ENCODE measurements around the gene KCNG1.

The KCNG1 gene

DNA sequence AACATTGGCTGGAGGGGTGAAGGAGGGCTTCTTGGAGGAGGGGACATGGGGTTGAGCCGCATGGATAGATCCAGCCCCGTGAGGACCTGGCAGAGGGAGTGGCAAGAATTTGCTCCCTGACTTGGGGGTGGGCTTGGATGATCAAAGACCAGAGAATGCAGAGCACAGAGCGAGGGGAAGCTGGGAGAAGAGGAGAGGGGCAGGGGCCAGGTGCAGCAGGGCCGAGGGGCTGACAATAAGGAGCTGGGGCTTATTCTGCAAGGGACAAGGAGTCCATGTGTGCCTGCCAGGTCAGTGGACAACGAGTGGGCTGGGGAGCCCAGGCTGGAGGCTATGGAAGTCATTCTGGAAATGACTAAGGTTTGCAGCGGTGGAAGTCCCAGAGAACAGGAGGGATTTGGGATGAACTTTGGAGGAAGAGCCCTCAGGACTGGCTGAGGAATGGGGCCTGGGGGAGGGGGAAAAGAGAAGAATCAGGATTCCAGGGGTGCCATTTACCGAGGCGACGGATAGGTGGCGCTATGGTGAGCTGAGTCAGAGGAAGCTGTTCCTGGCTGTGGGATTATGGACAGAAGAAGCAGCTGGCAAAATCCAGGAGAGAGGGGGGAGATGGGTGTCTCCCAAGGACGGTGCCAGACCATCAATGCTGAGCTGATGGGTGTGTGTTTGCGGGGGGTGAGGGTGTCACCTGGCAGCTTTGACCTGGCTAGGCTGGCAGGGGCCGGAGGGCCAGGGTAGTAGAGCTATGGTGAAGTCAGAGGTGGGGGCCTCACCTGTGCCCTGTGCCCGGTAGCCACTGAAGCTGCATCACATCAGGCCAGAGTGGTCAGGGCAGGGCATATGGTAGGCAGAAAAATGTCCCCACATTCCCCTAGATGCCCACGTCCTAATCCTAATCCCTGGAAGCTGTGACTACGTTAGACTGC lies 7.8 kb downstream of the KCNG1 start:
- no peak for DNase-seq (ENCODE audit: low read depth in 2 of 2)

GRCh38 chr20:51013577-51014330 lies 9.2 kb downstream of the KCNG1 start:
- no peak for DNase-seq (ENCODE audit: low read depth in 2 of 2)

DNA sequence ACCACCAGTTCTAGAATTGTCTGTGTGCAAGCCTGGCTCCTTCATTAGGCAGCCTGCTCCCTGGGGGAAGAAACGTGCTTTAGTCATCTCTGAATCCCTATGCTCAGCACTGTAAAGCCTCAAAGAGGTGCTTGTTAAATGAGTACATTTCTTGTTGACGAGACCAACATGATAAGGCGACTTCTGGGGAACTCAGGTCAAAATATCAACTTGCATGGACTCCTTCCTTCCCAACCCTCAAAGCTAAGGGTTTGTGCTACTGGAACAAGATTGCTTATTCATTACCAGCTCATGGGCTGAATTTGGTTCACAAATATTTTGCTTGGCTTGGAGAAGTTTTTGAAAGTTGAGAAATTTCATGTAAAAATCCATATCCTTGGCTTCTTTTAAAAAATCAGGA lies 10.6 kb downstream of the KCNG1 start:
- DNase-seq (ENCODE audit: low read depth in 2 of 2): no peak

DNA sequence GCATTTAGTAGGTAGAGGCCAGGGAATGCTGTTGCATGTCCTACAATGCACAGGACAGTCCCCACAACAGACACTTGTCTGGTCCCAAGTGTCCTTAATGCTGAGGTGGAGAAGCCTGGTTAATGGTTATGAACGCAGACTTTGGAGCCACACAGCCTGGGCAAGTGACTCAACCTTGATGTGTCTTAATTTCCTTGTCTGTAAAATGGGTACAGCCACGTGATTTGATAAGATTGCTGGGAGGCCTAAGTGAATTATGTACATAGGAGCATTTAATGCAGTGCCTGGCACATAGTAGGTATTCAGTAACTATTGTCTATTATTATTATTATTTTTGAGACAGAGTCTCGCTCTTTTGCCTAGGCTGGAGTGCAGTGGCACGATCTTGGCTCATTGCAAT lies 11.4 kb downstream of the KCNG1 start:
- DNase-seq (ENCODE audit: low read depth in 2 of 2): no peak

- DNase-seq (ENCODE audit: low read depth in 2 of 2): no peak
These were observed 12.0 kb downstream of the KCNG1 start for GRCh38 chr20:51010932-51011331.

DNA sequence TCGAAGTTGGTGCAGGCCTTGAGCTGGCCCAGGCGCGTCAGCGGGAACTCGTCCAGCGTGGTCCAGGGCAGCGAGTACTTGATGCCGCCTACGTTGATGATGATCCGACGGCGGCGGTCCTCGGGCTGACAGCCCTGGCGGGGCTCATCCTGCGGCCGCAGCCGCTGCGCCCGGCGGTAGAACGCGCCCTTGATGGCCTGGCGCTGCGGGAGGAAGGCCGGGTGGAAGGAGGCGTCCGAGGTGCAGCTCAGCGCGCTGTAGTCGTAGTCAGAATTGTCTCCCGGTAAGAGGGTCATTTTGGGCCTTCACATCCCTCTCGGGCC lies 12.9 kb downstream of the KCNG1 start:
- DNase-seq (ENCODE audit: low read depth in 2 of 2): no peak

DNA sequence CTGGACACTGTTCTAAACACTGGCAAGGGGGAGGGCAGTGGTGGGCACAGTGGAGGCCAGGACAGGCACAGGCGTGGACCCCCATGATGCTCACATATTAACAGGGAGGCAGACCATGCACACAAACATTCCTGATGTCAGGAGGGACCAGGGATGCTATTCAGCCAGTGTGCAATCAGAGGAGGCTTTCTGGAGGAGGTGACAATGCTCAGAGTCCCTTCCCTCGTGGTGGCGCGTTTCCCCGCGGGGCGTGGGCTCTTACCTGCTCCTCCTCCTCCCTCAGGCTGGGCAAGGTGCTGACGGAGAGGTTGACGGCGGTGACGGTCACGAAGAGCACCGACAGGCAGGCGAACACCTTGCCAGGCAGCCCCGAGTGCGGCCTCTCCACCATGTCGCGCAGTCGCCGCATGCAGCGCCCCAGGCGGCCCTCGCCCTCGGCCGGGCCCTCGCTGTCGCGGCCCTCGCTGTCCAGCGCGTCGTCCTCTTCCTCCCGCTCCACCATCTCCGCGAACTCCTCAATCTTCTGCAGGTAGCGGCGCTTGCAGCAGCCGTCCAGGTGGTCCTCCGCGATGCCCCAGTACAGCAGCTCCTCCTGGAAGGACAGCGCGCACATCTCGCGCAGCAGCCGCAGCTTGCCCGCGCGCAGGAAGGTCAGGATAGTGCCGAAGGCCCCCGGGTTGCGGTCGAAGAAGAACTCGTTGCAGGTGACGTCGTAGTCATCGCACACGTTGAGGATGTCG lies 13.4 kb downstream of the KCNG1 start:
- no peak for DNase-seq (ENCODE audit: low read depth in 2 of 2)

DNA sequence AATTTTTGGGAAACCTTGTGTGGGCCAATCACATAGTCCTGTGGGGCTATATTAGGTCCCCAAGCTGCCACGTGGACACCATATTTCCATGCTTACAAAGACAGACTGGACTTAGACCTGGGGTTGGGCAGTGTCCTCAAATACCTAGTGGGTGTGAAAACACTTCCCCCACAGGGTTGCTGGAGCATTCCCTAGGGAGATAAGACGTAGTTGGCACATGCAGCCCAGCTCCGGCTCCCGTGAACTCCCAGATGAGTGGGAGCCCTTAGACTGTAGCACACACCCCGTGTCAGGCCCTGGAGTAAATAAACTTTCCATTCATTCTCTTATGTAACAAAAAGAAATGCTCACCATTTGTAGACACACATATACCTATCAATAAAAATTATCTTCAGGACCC lies 14.2 kb downstream of the KCNG1 start:
- no peak for DNase-seq (ENCODE audit: low read depth in 2 of 2)

DNA sequence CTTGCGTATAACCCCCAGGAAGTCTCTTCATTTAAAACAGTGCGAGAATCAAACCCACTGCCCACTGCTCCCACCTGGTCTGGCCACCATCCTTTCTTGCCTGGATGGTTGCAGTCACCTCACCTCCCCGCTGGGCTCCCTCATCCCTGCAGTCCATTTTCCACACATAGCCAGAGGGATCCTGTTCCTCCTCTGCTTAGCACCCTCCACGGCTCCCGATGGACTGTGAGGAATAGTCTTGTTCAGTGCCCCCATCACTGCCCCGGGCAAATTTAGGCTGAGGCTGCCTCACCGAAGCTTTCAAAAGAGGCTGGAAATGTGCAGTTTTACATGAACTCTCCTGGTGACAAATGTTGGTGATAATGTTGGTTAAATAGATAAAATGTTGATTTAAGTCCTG lies 17.7 kb downstream of the KCNG1 start:
- DNase-seq (ENCODE audit: low read depth in 2 of 2): no peak

DNA sequence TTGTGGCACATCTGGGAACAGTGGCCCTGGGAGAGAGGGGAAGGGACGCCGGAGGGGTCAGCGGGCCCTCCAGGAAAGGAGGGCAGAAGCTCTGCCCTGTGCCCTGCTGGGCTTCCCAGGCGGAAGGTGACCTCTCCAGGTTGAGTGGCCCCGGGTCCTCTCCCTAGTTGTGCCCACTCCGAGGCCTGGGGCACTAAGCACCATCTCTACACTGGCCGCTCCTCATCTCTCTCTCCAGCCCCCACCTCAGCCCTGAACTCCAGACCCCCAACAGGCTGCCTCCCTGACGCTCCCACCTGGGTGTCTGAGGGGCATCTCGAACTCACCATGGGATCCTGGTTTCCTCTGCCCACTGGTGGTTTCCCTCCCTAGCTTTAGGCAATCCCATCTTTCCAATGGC lies 18.1 kb downstream of the KCNG1 start:
- DNase-seq (ENCODE audit: low read depth in 2 of 2): no peak

- no peak for DNase-seq (ENCODE audit: low read depth in 2 of 2)
These were observed 18.6 kb downstream of the KCNG1 start for GRCh38 chr20:51004305-51004727.

DNA sequence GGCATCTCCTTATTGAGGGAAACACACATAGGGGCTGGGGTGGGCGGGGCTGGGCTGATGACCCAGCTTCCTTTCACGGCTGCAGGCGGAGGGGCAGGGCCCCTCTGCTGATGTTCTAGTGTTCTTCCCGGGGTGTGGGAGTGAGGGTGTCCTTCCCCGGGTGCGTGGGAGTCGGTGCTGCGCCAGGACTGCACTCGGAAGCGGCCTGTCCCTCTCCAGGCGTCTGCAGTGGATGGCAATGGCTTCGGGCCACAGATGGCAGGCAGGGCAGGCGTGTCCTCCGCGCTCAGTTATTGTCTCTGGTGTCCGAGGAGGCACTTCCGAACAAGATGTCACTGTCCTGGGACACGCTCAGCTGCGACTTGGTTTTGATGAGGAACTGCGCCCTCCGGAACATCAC lies 19.2 kb downstream of the KCNG1 start:
- DNase-seq (ENCODE audit: low read depth in 2 of 2): no peak

DNA sequence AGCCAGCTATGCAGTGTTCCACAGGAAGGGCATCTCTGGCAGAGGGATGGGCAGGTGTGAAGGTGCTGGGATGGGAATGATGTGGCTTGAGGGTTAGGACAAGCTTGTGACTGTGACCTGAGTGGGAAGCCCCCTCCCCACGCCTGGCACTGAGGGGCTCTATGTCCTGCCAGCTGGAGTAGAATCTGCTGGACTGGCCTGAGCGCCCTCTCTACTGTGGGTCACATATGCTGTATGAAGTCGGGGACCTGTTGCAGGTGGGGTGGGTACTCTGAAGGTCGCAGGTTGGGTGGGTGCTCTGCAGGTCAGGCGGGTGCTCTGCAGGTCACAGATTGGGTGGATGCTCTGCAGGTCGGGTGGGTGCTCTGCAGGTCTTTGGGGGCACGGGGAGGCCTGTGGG lies 20.3 kb downstream of the KCNG1 start:
- no peak for DNase-seq (ENCODE audit: low read depth in 2 of 2)

DNA sequence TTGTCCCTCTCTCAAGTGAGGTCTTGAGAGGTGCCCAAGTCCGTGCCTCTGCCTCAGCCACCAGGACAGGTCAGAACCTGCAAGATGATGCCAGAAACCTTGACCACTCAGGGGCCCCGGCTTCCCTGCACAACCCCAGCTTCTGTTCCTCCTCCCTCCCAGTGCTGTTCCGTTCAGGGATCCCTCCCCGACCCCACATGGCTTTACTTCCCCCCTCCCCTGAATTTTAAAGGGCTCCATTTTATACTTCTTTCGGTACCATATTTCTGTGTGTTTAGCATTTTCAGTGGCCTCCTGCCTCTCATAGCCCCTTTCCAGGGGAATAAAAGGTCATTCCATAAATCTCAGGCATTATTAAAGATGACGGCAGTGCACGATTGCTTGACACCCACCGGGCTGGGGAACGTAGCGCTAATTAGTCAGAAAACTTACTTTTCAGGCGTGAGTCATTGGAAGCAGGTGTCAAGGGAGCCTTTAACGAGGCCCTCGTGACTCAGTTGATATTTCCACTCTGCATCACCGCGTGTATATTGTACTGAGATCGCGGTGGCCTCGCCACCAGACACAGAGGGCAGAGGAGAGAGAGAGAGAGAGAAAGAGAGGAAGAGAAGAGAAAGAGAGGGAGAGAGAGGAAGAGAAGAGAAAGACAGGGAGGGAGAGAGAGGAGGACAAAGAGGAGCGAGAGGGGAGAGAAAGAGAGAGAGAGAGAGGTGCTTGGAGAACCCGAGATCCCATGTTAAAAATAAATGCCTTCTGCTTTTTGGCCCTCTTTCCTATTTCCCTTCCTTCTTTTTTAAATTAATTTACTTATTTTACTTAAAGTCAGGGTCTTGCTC lies 21.3 kb downstream of the KCNG1 start:
- no peak for DNase-seq (ENCODE audit: low read depth in 2 of 2)

DNA sequence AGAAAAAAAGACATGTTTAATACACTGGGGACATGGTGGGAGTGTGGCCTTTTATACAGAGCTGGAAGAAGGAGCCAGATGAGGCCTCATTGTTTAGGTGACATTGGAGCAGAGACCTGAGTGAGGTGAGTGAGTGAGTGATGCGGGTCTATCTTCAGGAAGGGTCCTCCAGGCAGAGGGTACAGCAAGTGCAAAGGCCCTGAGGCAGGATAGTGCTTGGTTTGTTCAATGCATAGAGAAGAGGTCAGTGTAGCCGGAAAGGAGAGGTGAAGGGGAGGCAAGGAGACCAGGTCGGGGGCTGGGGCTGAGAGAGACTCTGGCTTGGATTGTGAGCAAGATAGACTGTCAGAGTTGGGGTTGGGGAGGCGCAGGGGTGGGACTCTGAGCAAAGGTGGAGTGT lies 23.6 kb downstream of the KCNG1 start:
- DNase-seq (ENCODE audit: low read depth in 2 of 2): no peak

- no peak for DNase-seq (ENCODE audit: low read depth in 2 of 2)
These were observed 25.7 kb downstream of the KCNG1 start for GRCh38 chr20:50996901-50997865.

DNA sequence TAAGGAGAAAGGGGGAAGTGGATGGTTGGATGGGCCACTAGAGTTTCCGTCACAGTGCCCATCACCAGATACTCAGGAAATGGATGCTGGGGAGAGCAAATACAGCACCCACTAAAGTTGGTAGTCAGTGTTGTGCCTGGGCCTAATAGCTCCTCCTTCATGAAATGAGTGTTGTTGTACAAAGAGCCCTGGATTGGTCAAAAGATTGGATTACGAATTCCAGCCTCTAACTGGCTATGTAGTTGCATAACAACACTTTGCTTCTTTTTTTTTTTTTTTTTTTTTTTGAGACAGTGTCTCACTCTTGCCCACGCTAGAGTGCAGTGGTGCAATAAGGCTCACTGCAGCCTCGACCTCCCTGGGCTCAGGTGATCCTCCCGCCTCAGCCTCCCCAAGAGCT lies 27.4 kb downstream of the KCNG1 start:
- no peak for DNase-seq (ENCODE audit: low read depth in 2 of 2)

GRCh38 chr20:50993876-50994275 lies 29.0 kb downstream of the KCNG1 start:
- no peak for DNase-seq (ENCODE audit: low read depth in 2 of 2)

- DNase-seq (ENCODE audit: low read depth in 2 of 2): no peak
These were observed 30.0 kb downstream of the KCNG1 start for GRCh38 chr20:50992733-50993457.

DNA sequence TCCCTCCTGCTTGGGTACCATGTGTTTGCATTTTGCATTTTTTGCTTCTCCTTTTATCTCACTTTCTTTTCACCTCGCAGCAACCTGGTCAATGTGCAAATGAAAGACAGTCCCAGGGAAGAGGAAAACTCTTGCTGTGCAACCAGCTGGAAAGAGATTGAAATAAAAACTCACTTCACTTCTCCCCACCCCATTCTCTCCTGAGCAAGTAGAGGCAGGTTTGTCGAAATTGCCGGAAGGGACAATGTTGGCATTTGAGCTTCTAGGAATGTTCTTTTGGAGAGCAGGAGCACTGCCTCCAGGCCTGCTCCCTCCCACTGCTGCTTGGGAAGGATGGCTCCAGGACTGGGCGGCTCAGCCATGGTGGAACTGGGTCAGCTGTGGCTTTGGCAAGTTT lies 30.6 kb downstream of the KCNG1 start:
- DNase-seq (ENCODE audit: low read depth in 2 of 2): no peak

Measured in activated CD8-positive, alpha-beta memory T cell treated with anti-CD3 and anti-CD28 coated beads for 4 hours (primary cell).